Skeletal muscle cell (primary cell): ENCODE data around the gene MVK.

ENCODE experiments used
- DNase-seq: peaks from one replicate; pipeline ENCODE4 v3.0.0-alpha.2; 2010; ENCODE audit warnings: low read depth
- H3K4me3 ChIP-seq: 2 replicates; pipeline ENCODE4 v1.5.1; 2011; ENCODE audit warnings: low read depth, mild to moderate bottlenecking, control low read depth, low read length, moderate library complexity

The MVK gene

GRCh38 chr12:109561711-109562030 is 11.9 kb upstream of the MVK start:
- H3K4me3 ChIP-seq: no peak overlapping the region
- no peak for DNase-seq

GRCh38 chr12:109562871-109563270 is 10.7 kb upstream of the MVK start:
- no peak for DNase-seq
- H3K4me3 ChIP-seq: no peak overlapping the region

- DNase-seq: no peak
- no peak overlapping the region for H3K4me3 ChIP-seq
Observed at GRCh38 chr12:109563291-109564284, 10.0 kb upstream of the MVK start.

- no peak for DNase-seq
- H3K4me3 ChIP-seq: no peak overlapping the region
Observed at GRCh38 chr12:109566424-109566823, 7.2 kb upstream of the MVK start.

- no peak for DNase-seq
- no peak overlapping the region for H3K4me3 ChIP-seq
Observed at GRCh38 chr12:109567296-109567695, 6.3 kb upstream of the MVK start.

GRCh38 chr12:109567967-109568366 is 5.6 kb upstream of the MVK start:
- H3K4me3 ChIP-seq: no peak overlapping the region
- DNase-seq: no peak

GRCh38 chr12:109568486-109568885 is 5.1 kb upstream of the MVK start:
- no peak overlapping the region for H3K4me3 ChIP-seq

GRCh38 chr12:109571773-109572505 is 1.7 kb upstream of the MVK start:
- peak overlapping the region; percentile 86 for H3K4me3 ChIP-seq
- no peak for DNase-seq

More at GRCh38 chr12:109568486-109568885, 5.1 kb upstream of the MVK start:
- DNase-seq: no peak

GRCh38 chr12:109572506-109572845 is 1.1 kb upstream of the MVK start:
- peak overlapping the region; percentile 86 for H3K4me3 ChIP-seq

GRCh38 chr12:109573914-109574244 is 285 bp downstream of the MVK start:
- no peak for DNase-seq

More at GRCh38 chr12:109572506-109572845, 1.1 kb upstream of the MVK start:
- DNase-seq: no peak

GRCh38 chr12:109575683-109576082 is 2.1 kb downstream of the MVK start:
- no peak overlapping the region for H3K4me3 ChIP-seq
- no peak for DNase-seq

More at GRCh38 chr12:109573914-109574244, 285 bp downstream of the MVK start:
- H3K4me3 ChIP-seq: peak overlapping the region; percentile 86

- no peak for DNase-seq
- no peak overlapping the region for H3K4me3 ChIP-seq
Observed at GRCh38 chr12:109577311-109577710, 3.7 kb downstream of the MVK start.

GRCh38 chr12:109578330-109578927 is 4.8 kb downstream of the MVK start:
- no peak overlapping the region for H3K4me3 ChIP-seq

GRCh38 chr12:109579639-109580038 is 6.0 kb downstream of the MVK start:
- DNase-seq: no peak
- H3K4me3 ChIP-seq: no peak overlapping the region

More at GRCh38 chr12:109578330-109578927, 4.8 kb downstream of the MVK start:
- DNase-seq: no peak

- no peak for DNase-seq
- H3K4me3 ChIP-seq: no peak overlapping the region
Observed at GRCh38 chr12:109580272-109580671, 6.7 kb downstream of the MVK start.

GRCh38 chr12:109580684-109581333 is 7.2 kb downstream of the MVK start:
- DNase-seq: no peak
- no peak overlapping the region for H3K4me3 ChIP-seq

- DNase-seq: no peak
- no peak overlapping the region for H3K4me3 ChIP-seq
Observed at GRCh38 chr12:109581334-109581691, 7.7 kb downstream of the MVK start.

GRCh38 chr12:109581856-109582255 is 8.3 kb downstream of the MVK start:
- DNase-seq: no peak
- H3K4me3 ChIP-seq: no peak overlapping the region

- no peak overlapping the region for H3K4me3 ChIP-seq
- no peak for DNase-seq
Observed at GRCh38 chr12:109582636-109583035, 9.0 kb downstream of the MVK start.

- H3K4me3 ChIP-seq: no peak overlapping the region
- DNase-seq: no peak
Observed at GRCh38 chr12:109583733-109584132, 10.1 kb downstream of the MVK start.
